Stimulated activated CD4-positive, alpha-beta T cell treated with anti-CD3 and anti-CD28 coated beads, TNF-alpha, amount 100 ng/mL, for 1 hour (primary cell): ENCODE measurements around the gene SPIN1.

Experiments used
- DNase-seq, 3 donors: peaks; one replicate each; pipeline ENCODE4 v3.0.0-alpha.2; 2020; ENCODE audit warnings: low read depth in 3 of 3, low spot score in 1 of 3

SPIN1 gene

GRCh38 chr9:88387552-88388202 is 567 bp upstream of the SPIN1 start:
- peak in 2 of 3 donors; percentile 6 to 7 for DNase-seq

GRCh38 chr9:88388886-88389605 is 802 bp downstream of the SPIN1 start:
- peak in 1 of 3 donors; percentile 18 for DNase-seq

GRCh38 chr9:88390371-88390990 is 2.2 kb downstream of the SPIN1 start:
- DNase-seq: no peak

GRCh38 chr9:88391236-88391635 is 3.0 kb downstream of the SPIN1 start:
- no peak for DNase-seq

GRCh38 chr9:88391921-88392320 is 3.7 kb downstream of the SPIN1 start:
- DNase-seq: no peak

- DNase-seq: no peak
Observed at GRCh38 chr9:88392549-88392948, 4.3 kb downstream of the SPIN1 start.

GRCh38 chr9:88396836-88397577 is 8.8 kb downstream of the SPIN1 start:
- no peak for DNase-seq

- DNase-seq: no peak
Observed at GRCh38 chr9:88398016-88398415, 9.8 kb downstream of the SPIN1 start.

- DNase-seq: no peak
Observed at GRCh38 chr9:88399966-88400365, 11.7 kb downstream of the SPIN1 start.

- DNase-seq: no peak
Observed at GRCh38 chr9:88403340-88403739, 15.1 kb downstream of the SPIN1 start.

GRCh38 chr9:88406051-88406450 is 17.8 kb downstream of the SPIN1 start:
- DNase-seq: no peak

GRCh38 chr9:88411471-88411870 is 23.2 kb downstream of the SPIN1 start:
- no peak for DNase-seq

GRCh38 chr9:88414298-88414697 is 26.1 kb downstream of the SPIN1 start:
- DNase-seq: no peak

- DNase-seq: no peak
Observed at GRCh38 chr9:88418025-88418424, 29.8 kb downstream of the SPIN1 start.

GRCh38 chr9:88418715-88419540 is 30.7 kb downstream of the SPIN1 start:
- DNase-seq: no peak

GRCh38 chr9:88420227-88420626 is 32.0 kb downstream of the SPIN1 start:
- no peak for DNase-seq

GRCh38 chr9:88421348-88421747 is 33.1 kb downstream of the SPIN1 start:
- DNase-seq: no peak

GRCh38 chr9:88425538-88425950 is 37.3 kb downstream of the SPIN1 start:
- no peak for DNase-seq

GRCh38 chr9:88426651-88427050 is 38.4 kb downstream of the SPIN1 start:
- DNase-seq: no peak

- DNase-seq: no peak
Observed at GRCh38 chr9:88429595-88430430, 41.6 kb downstream of the SPIN1 start.
